Activated CD8-positive, alpha-beta memory T cell treated with anti-CD3 and anti-CD28 coated beads for 1 hour (primary cell): ENCODE data around the gene GRID1.
"Not testable (repeated sequence)": the region's sequence is repeated elsewhere in the genome, so short reads cannot be mapped to it uniquely, and the experiment has no call there.

Source experiments
- DNase-seq, 2 donors: peaks; one replicate each; pipeline ENCODE4 v3.0.0-alpha.2; 2020; ENCODE audit warnings: low read depth in 1 of 2; ENCODE audit errors: extremely low read depth in 1 of 2

Gene GRID1

GRCh38 chr10:86099542-86100334 lies 266.9 kb downstream of the GRID1 start:
- DNase-seq: no peak

- DNase-seq: no peak
These were observed 268.3 kb downstream of the GRID1 start for GRCh38 chr10:86098187-86098881.

GRCh38 chr10:86095061-86095460 lies 271.5 kb downstream of the GRID1 start:
- DNase-seq: not testable (repeated sequence)

- not testable (repeated sequence) for DNase-seq
These were observed 274.3 kb downstream of the GRID1 start for GRCh38 chr10:86092311-86092710.

- no peak for DNase-seq
These were observed 275.4 kb downstream of the GRID1 start for GRCh38 chr10:86091216-86091615.

GRCh38 chr10:86090807-86091206 lies 275.8 kb downstream of the GRID1 start:
- DNase-seq: no peak

- no peak for DNase-seq
These were observed 278.9 kb downstream of the GRID1 start for GRCh38 chr10:86087716-86088115.

- DNase-seq: no peak
These were observed 280.2 kb downstream of the GRID1 start for GRCh38 chr10:86086418-86086817.

GRCh38 chr10:86085686-86086085 lies 280.9 kb downstream of the GRID1 start:
- DNase-seq: no peak

GRCh38 chr10:86085136-86085535 lies 281.5 kb downstream of the GRID1 start:
- DNase-seq: no peak

GRCh38 chr10:86084585-86084984 lies 282.0 kb downstream of the GRID1 start:
- no peak for DNase-seq

- DNase-seq: no peak
These were observed 282.9 kb downstream of the GRID1 start for GRCh38 chr10:86083664-86084175.

GRCh38 chr10:86083206-86083605 lies 283.4 kb downstream of the GRID1 start:
- DNase-seq: no peak

- no peak for DNase-seq
These were observed 284.0 kb downstream of the GRID1 start for GRCh38 chr10:86082556-86082955.

GRCh38 chr10:86079088-86079487 lies 287.5 kb downstream of the GRID1 start:
- no peak for DNase-seq

- no peak for DNase-seq
These were observed 288.0 kb downstream of the GRID1 start for GRCh38 chr10:86078639-86079035.

GRCh38 chr10:86077871-86078638 lies 288.5 kb downstream of the GRID1 start:
- no peak for DNase-seq

- no peak for DNase-seq
These were observed 289.3 kb downstream of the GRID1 start for GRCh38 chr10:86077271-86077670.

GRCh38 chr10:86076497-86076896 lies 290.1 kb downstream of the GRID1 start:
- not testable (repeated sequence) for DNase-seq

GRCh38 chr10:86075512-86075911 lies 291.1 kb downstream of the GRID1 start:
- no peak for DNase-seq

GRCh38 chr10:86074294-86074693 lies 292.3 kb downstream of the GRID1 start:
- no peak for DNase-seq
